ENCODE results near the gene HIVEP3.

DNA sequence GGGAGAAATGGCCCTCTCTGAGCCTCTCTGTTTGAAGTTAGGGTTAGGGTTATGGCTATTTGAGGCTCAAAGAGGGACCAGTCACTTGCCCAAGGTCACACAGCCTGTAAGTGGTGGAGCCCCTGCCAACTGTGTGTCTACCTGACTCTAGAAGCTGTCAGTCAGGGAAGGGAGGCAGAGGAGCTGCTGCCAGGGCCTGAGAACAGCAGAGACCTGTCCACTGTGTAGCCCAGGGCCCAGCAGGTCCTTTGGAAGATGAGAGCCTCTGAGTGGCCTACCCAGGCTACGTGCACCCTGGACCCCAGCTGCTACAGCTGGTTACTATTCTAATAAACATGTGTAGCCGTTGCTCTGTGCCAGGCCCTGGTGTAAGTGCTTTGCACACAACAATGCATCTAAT lies 419.1 kb downstream of the HIVEP3 start:
- TF ChIP-seq POLR2A (IDR thresholded peaks at IDR 0.05), result no peak
- TF ChIP-seq, protein P1, sequence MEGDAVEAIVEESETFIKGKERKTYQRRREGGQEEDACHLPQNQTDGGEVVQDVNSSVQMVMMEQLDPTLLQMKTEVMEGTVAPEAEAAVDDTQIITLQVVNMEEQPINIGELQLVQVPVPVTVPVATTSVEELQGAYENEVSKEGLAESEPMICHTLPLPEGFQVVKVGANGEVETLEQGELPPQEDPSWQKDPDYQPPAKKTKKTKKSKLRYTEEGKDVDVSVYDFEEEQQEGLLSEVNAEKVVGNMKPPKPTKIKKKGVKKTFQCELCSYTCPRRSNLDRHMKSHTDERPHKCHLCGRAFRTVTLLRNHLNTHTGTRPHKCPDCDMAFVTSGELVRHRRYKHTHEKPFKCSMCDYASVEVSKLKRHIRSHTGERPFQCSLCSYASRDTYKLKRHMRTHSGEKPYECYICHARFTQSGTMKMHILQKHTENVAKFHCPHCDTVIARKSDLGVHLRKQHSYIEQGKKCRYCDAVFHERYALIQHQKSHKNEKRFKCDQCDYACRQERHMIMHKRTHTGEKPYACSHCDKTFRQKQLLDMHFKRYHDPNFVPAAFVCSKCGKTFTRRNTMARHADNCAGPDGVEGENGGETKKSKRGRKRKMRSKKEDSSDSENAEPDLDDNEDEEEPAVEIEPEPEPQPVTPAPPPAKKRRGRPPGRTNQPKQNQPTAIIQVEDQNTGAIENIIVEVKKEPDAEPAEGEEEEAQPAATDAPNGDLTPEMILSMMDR (IDR thresholded peaks at IDR 0.05), result no peak

Data from lower leg skin (tissue), 3 donors.